ENCODE measurements around the gene GPR107.

- TF ChIP-seq EZH2 (IDR thresholded peaks at IDR 0.05; ENCODE audit: low read depth) (no peak), CTCF (conservative IDR thresholded peaks at IDR 0.05) (no peak)
Observed at GRCh38 chr9:130188860-130189481, 135.3 kb downstream of the GPR107 start.

All from PC-9 (cell line).